ENCODE data around the gene CA10. TPM values are rescaled to one million over a fixed set of nuclear protein-coding genes. Genes with fewer than 3 reads are reported as not detected.

Gene CA10
- total and polyA plus RNA-seq, 2 experiments from 2014 or later = 0.92 to 1.5 TPM

- TF ChIP-seq ZNF462 (CRISPR knock-in tag; IDR thresholded peaks at IDR 0.05) = no peak
Measured at GRCh38 chr17:52079496-52079895, 79.0 kb downstream of the CA10 start (continued).

- no peak for DNase-seq (ENCODE audit: low spot score)
- H3K9me2 ChIP-seq (ENCODE audit: insufficient read depth) = 0 out of 2 replicates have a peak, but pooled peaks cover 5% of the 10 kb centered on the region
- H2AFZ ChIP-seq = no peak overlapping the region
- H3K4me1 ChIP-seq (ENCODE audit: insufficient read depth) = no peaks in the 10 kb centered on the region
- H3K27ac ChIP-seq (ENCODE audit: low read depth) = no peak overlapping the region
- H4K20me1 ChIP-seq (replicated peaks; ENCODE audit: insufficient read depth) = no peaks in the 10 kb centered on the region
- peaks cover 32% of the 10 kb centered on the region for H3K9me3 Mint-ChIP-seq
- ATAC-seq = no peak
- no peaks in the 10 kb centered on the region for H3K36me3 ChIP-seq (ENCODE audit: insufficient read depth)
- H3K36me3 Mint-ChIP-seq (ENCODE audit: low read depth) = peaks cover 2% of the 10 kb centered on the region; the same call in 2 of the 3 replicates
- no peak for TF ChIP-seq POLR2AphosphoS5 (IDR thresholded peaks at IDR 0.05; ENCODE audit: low read depth)
- TF ChIP-seq CTCF (conservative IDR thresholded peaks at IDR 0.05; ENCODE audit: low read depth in 2 of 2) = no peak
- no peak for TF ChIP-seq ZNF331 (CRISPR knock-in tag; IDR thresholded peaks at IDR 0.05; ENCODE audit: low read depth)
- no peak for TF ChIP-seq ZNF114 (CRISPR knock-in tag; IDR thresholded peaks at IDR 0.05)
- no peak for TF ChIP-seq JUNB (IDR thresholded peaks at IDR 0.05; ENCODE audit: unreplicated experiment)
- TF ChIP-seq ETS1 (IDR thresholded peaks at IDR 0.05) = no peak
- no peak for TF ChIP-seq ZNF462 (CRISPR knock-in tag; IDR thresholded peaks at IDR 0.05)
- no peak overlapping the region for H3K4me2 ChIP-seq
- H3K27me3 Mint-ChIP-seq (ENCODE audit: insufficient read depth, low read depth, poor library complexity) = no peaks in the 10 kb centered on the region
- no peaks in the 10 kb centered on the region for H3K4me1 Mint-ChIP-seq
- H3K4me3 ChIP-seq = no peak overlapping the region
- H3K27me3 ChIP-seq (ENCODE audit: insufficient read depth) = no peaks in the 10 kb centered on the region
- H3K79me2 ChIP-seq (replicated peaks; ENCODE audit: insufficient read depth) = no peaks in the 10 kb centered on the region
- H3K27ac Mint-ChIP-seq = no peak overlapping the region
- H3F3A ChIP-seq (replicated peaks; ENCODE audit: low read depth) = no peaks in the 10 kb centered on the region
- H3K4me3 Mint-ChIP-seq = no peak overlapping the region
Measured at GRCh38 chr17:52071712-52072111, 86.8 kb downstream of the CA10 start.

Data from GM23338 (cell line).